ENCODE measurements around the gene PARD3B. TPM values are rescaled to one million over a fixed set of nuclear protein-coding genes. Genes with fewer than 3 reads are reported as not detected.

Gene PARD3B
- total and polyA plus RNA-seq, 2 experiments from 2014 or later = 3.5 to 4.4 TPM

GRCh38 chr2:205661281-205661680 lies 1116.0 kb downstream of the PARD3B start:
- H2AFZ ChIP-seq = no peak overlapping the region
- no peak overlapping the region for H3K4me3 Mint-ChIP-seq
- no peaks in the 10 kb centered on the region for H3K36me3 Mint-ChIP-seq (ENCODE audit: low read depth)
- H3K27me3 Mint-ChIP-seq (ENCODE audit: insufficient read depth, low read depth, poor library complexity) = no peaks in the 10 kb centered on the region
- TF ChIP-seq ZNF331 (CRISPR knock-in tag; IDR thresholded peaks at IDR 0.05; ENCODE audit: low read depth) = no peak
- no peak for TF ChIP-seq ZNF114 (CRISPR knock-in tag; IDR thresholded peaks at IDR 0.05)
- H3K4me3 ChIP-seq = no peak overlapping the region
- H3K27ac ChIP-seq (ENCODE audit: low read depth) = no peak overlapping the region
- H3K79me2 ChIP-seq (replicated peaks; ENCODE audit: insufficient read depth) = no peaks in the 10 kb centered on the region
- no peak overlapping the region for H3K27ac Mint-ChIP-seq
- H3K4me2 ChIP-seq = no peak overlapping the region
- no peaks in the 10 kb centered on the region for H4K20me1 ChIP-seq (replicated peaks; ENCODE audit: insufficient read depth)
- peaks cover under 1% of the 10 kb centered on the region; the same call in 2 of the 3 replicates for H3K4me1 Mint-ChIP-seq
- DNase-seq (ENCODE audit: low spot score) (no peak), ATAC-seq (no peak)
- 0 out of 2 replicates have a peak, but pooled peaks cover 11% of the 10 kb centered on the region for H3K9me2 ChIP-seq (ENCODE audit: insufficient read depth)
- H3F3A ChIP-seq (replicated peaks; ENCODE audit: low read depth) = no peaks in the 10 kb centered on the region
- no peaks in the 10 kb centered on the region; the same call in 2 of the 3 replicates for H3K9me3 Mint-ChIP-seq
- no peaks in the 10 kb centered on the region for H3K27me3 ChIP-seq (ENCODE audit: insufficient read depth)
- no peaks in the 10 kb centered on the region for H3K4me1 ChIP-seq (ENCODE audit: insufficient read depth)
- H3K36me3 ChIP-seq (ENCODE audit: insufficient read depth) = no peaks in the 10 kb centered on the region

DNA sequence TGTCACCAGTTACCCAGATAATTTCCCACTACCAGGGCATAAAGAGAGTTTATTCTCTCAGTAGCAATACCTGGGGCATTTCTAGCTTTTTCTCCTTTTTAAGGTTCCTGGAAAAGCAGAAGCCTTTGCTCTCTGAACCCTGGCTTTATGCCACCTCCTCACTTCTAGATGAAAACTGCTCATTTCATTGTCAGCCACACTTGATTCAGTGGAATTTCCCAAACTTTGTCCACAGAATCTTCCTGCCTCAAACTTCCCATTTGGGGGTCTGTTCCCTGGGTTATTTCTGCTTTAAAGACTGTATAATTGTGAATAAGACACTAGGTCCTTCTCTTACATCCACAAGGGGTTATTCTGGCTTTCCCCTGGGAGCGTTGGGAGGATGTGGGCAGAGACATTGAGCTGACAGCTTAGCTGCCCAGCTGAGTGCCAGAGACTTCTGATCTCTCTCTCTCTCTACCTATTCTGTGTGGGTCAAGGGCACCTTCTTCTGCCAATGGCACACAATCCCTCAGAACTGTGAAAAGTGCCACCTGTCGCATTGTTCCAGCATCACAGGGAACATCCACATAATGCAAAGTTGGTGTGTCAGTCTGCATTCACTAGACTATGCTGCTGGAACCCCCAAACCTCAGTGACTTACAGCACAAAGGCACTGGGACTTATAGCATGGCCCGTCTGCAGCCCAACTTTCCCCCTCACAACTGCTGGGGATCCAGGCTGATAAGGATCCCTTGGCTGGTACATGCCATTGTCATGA lies 1117.1 kb downstream of the PARD3B start:
- Mint-ChIP-seq H3K4me1 (no peaks in the 10 kb centered on the region), H3K36me3 (ENCODE audit: low read depth) (no peaks in the 10 kb centered on the region), H3K9me3 (no peaks in the 10 kb centered on the region; the same call in 2 of the 3 replicates), H3K4me3 (no peak overlapping the region), H3K27ac (no peak overlapping the region), H3K27me3 (ENCODE audit: insufficient read depth, low read depth, poor library complexity) (no peaks in the 10 kb centered on the region)
- no peaks in the 10 kb centered on the region for H3F3A ChIP-seq (replicated peaks; ENCODE audit: low read depth)
- no peaks in the 10 kb centered on the region for H3K36me3 ChIP-seq (ENCODE audit: insufficient read depth)
- H3K27me3 ChIP-seq (ENCODE audit: insufficient read depth) = no peaks in the 10 kb centered on the region
- no peaks in the 10 kb centered on the region for H3K79me2 ChIP-seq (replicated peaks; ENCODE audit: insufficient read depth)
- ATAC-seq = no peak
- H2AFZ ChIP-seq = no peak overlapping the region
- H3K27ac ChIP-seq (ENCODE audit: low read depth) = no peak overlapping the region
- H3K4me1 ChIP-seq (ENCODE audit: insufficient read depth) = no peaks in the 10 kb centered on the region
- DNase-seq (ENCODE audit: low spot score) = no peak
- no peak overlapping the region for H3K4me3 ChIP-seq
- H3K4me2 ChIP-seq = no peak overlapping the region
- 0 out of 2 replicates have a peak, but pooled peaks cover 11% of the 10 kb centered on the region for H3K9me2 ChIP-seq (ENCODE audit: insufficient read depth)
- no peaks in the 10 kb centered on the region for H4K20me1 ChIP-seq (replicated peaks; ENCODE audit: insufficient read depth)
- no peak for TF ChIP-seq EZH2 (IDR thresholded peaks at IDR 0.05; ENCODE audit: low read depth, unreplicated experiment)
- TF ChIP-seq NANOG (IDR thresholded peaks at IDR 0.05; ENCODE audit: borderline replicate concordance) = no peak
- TF ChIP-seq, protein P1, sequence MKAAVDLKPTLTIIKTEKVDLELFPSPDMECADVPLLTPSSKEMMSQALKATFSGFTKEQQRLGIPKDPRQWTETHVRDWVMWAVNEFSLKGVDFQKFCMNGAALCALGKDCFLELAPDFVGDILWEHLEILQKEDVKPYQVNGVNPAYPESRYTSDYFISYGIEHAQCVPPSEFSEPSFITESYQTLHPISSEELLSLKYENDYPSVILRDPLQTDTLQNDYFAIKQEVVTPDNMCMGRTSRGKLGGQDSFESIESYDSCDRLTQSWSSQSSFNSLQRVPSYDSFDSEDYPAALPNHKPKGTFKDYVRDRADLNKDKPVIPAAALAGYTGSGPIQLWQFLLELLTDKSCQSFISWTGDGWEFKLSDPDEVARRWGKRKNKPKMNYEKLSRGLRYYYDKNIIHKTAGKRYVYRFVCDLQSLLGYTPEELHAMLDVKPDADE (IDR thresholded peaks at IDR 0.05) = no peak
- TF ChIP-seq STAT1 (IDR thresholded peaks at IDR 0.05; ENCODE audit: unreplicated experiment) = no peak
- TF ChIP-seq ZNF462 (CRISPR knock-in tag; IDR thresholded peaks at IDR 0.05) = no peak
- TF ChIP-seq POLR2AphosphoS5 (IDR thresholded peaks at IDR 0.05; ENCODE audit: low read depth) = no peak
